HG03354 (cell line): ENCODE measurements around the gene NRXN3.
A peak's percentile ranks its signal among the peaks of the same experiment; 100 is the strongest.

ENCODE experiments used
- ATAC-seq: cut with Tn5 transposase; IDR thresholded peaks from one replicate; pipeline ENCODE4 v1.9.1; 2021; ENCODE audit warnings: mild to moderate bottlenecking; ENCODE audit not compliant: unreplicated experiment, poor library complexity, severe bottlenecking

Gene NRXN3

DNA sequence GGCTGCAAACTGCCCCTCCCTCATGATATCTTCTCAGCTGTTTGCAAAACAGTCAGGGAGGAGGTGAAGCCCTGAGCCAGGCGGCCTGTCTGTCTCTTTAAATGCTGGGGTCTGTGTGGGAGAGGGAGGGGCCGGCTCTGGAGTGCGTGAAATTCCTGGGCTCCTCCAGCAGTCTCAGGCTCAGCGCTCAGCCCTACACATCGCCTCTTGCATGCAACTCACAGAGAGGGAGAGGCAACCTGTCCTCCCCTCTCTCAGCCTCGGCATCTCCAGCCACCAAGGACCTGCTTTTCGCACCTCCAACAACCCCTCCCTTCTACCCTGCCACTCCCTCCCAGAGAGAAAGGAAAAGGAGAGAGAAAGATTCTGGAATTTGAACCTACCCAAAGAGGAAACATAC is at the start of gene NRXN3:
NRXN3 (plus strand) TSS at position 171 of the 400 bp plus-strand sequence. CDS start 72,721 bp downstream, outside the sequence.
- ATAC-seq, result no peak

DNA sequence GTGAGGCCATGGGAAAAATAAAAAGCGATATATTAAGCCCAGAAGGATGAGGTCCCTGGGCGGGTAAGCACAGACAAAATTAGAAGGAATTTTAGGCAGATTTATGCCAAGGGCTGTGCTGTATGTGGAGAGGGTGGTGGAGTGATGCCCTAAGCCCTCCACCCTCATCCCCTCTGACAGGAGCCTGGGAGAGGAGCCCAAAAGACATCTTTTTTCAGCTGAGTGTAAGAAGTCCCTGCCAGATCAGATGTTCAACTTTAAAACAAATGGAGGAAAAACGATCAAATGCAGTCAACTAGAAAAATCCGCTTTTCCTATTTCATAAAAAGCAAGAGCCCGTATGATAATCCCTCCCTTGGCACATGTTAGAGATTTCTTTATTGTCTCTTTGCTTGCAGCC is 47.7 kb upstream of the NRXN3 start:
- no peak for ATAC-seq

DNA sequence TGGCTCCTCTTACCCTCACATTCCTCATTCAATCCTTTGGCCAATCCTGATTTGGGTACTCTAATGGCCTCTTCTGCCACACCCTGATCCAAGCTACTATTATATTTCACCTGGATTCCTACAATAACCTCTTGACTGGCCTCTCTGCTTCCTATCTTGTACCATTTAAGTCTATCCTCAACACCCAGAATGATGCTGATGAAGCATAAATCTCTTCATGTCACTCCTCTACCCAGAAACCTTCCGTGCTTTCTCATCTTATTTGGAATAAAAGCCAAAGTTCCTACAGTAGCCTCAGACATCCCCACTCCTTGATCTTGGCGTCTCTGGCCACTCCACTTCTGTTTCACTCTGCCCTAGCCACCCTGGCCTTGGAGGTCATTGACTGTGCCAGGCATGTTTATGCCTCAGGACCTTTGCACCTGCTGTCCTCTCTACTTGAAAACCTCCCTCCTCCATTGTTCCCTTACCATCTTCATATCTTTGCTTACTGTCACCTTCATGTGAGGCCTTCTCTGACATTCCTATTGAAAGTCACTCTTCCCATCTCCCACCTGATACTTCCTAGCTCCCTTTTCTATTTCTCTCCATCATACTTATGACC is 46.4 kb upstream of the NRXN3 start:
- ATAC-seq, result no peak

- no peak for ATAC-seq
Measured at GRCh38 chr14:78127961-78128360, 42.2 kb upstream of the NRXN3 start.

- ATAC-seq, result no peak
Measured at GRCh38 chr14:78129375-78129774, 40.8 kb upstream of the NRXN3 start.

DNA sequence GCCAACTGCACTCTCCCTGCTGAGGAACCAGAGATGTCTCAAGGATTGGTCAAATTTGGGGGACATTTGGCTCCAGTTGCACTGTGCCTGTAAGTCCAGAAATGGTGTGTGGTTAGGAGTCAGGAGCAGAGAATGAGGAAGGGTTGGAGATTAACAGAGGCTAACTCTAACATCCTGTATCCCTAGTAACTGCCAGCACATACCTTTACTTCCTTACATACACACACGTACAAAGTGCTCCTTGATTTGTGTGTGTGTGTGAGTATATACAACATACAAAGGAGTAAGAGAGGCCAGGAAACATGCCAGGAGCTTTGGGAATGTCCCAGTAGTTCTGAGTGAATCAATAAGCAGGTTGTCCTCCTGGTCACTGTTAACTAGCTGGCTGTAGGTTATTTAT is 39.8 kb upstream of the NRXN3 start:
- no peak for ATAC-seq

DNA sequence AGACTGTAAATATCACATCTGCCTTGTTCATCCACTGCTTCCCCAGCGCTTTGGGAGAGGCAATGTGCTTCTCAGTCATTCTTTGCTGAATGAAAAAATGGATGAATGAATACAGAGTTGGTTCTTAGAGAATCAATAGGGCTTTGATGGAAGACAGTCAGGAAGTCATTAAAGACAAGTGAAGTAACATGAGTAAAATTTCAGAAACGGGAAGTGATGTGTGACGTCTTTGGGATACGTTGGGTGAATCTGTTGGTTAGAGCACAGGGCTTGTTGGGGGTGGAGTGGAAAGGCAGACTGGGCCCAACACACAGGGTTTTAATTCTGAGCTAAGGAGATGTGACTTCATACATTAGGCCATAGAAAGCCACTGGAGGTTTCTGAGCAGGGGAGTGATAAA is 39.0 kb upstream of the NRXN3 start:
- no peak for ATAC-seq

DNA sequence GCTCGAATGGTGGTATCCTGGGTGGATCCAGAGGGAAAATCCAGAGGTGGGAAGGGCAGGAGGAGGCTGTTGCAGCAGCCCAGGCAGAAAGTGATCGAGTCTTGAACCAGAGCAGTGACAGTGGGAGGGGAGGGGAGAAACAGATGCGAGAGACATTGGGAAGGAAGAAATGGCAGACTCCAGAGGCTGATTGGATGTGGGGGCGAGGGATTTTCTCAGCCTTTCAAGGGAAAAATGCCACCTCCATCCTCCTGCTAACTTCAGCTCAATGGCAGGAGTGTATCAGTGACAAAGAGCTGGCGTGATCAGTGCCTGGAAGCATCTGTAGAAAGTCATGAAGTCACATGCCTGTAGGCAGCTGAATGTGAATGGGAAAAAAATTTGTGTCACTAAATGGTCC is 38.6 kb upstream of the NRXN3 start:
- no peak for ATAC-seq

- ATAC-seq, result no peak
Measured at GRCh38 chr14:78135450-78135891, 34.7 kb upstream of the NRXN3 start.

GRCh38 chr14:78136695-78137094 is 33.5 kb upstream of the NRXN3 start:
- no peak for ATAC-seq

DNA sequence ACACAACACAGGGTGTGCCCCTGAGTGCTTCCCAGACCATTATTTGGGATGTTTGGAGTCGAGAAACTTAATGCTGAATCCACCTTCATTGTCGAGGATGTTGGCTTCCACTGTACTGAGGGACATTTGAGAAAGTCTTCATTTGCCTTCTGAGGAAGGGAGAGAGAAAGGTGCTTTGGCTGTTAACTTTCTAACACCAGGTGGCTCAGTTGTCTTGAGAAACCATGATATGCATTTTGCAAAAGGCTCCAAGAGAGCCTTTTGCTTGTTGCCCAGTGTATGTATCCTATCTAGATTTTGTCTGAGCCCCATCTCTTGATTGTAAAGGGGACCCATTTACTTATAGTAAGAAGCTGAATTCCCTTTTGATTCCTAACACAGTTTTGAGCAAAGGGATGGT is 28.6 kb upstream of the NRXN3 start:
- ATAC-seq, result no peak

- no peak for ATAC-seq
Measured at GRCh38 chr14:78142998-78143397, 27.2 kb upstream of the NRXN3 start.

DNA sequence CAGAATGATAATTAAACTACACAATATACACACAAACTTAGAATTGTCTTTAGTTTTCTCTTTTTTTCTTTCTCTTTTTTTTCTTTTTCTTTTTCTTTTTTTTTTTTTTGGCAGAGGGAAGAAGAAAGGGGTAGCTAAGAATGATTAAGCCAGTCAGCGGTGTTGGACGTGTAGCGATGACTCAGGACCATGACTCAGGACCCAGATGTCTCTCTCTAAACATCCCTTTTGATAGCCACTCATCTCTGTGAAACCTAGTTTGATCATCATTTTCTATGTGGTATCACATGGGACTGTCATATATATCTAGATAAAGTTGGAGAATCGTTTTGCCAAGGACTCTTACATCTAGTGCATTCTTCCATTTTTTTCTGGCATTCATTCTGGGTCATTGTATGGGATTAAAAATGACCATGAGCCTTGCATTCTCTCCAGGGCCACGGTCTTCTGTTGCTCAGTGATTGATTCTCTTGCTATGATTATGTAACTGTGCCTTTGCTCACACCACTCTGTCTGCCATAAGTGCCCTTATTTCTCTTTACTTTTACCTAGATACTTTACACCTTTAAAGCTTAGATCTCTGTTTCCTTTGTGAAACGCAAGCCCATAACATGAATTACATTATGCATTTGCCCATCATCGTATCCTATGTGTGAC is 26.6 kb upstream of the NRXN3 start:
- no peak for ATAC-seq

DNA sequence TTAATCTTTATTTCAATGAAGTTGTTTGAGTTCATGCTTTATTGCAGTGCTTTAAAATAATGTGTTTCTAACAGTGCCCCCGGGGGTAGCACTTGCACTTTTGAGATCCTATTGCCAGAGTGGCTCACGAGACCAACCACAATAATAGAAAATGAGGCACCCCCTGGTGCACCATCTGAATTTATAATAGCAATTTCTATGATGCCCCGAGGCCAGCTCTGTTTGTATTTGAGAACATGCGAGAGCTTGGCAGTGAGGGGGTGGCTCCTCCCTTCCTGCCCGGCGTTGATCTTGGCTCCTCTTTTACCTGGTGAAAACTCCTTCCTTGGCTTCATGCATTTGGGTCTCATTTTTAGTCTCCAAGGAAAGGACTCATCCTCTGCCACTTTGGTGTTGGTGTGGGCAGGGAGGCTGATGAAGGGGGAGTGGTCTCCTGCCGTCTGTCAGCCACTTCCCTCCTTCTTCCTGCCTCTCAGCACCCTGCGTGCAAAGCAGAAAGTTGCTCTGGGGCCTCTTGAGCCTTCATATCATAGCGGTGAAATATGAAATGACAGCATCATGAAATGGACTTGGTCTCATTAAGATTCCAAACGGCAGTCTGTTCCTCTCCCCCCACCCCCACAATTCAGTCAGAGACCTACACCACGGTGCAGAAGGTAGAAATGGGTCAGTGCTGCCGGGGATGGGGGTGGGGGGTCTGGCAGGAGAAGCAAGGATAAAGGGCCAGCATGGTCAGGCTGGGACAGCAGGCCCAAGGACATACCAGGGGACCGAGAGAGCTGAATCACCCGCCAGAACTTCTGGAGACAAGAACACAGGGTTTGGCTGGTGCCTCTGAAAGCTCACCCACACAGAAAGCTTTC is 17.7 kb upstream of the NRXN3 start:
- no peak for ATAC-seq

- no peak for ATAC-seq
Measured at GRCh38 chr14:78153064-78153341, 17.2 kb upstream of the NRXN3 start.

GRCh38 chr14:78154827-78155226 is 15.3 kb upstream of the NRXN3 start:
- ATAC-seq, result no peak

GRCh38 chr14:78156196-78156595 is 14.0 kb upstream of the NRXN3 start:
- ATAC-seq, result no peak

GRCh38 chr14:78157494-78158437 is 12.4 kb upstream of the NRXN3 start:
- ATAC-seq, result no peak

DNA sequence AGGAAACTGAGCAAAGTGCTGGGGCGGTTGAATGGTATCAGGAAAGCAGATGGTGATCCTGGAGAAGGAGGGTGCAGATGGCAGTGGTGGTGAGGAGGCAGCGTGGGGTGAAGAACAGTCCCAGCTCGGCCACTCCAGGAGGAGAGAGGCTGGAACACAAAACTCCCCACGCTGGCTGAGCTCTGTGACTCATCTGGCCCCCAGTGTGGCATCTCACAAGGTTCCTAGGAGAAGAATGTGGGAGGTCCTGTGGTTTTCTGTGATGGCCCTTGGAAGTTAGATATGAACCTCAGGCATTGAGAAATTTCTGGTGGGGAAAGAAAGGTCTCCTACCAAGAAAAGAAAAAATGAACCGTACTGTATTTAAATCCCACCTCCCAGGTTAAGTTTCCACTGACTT is 8.0 kb upstream of the NRXN3 start:
- no peak for ATAC-seq

DNA sequence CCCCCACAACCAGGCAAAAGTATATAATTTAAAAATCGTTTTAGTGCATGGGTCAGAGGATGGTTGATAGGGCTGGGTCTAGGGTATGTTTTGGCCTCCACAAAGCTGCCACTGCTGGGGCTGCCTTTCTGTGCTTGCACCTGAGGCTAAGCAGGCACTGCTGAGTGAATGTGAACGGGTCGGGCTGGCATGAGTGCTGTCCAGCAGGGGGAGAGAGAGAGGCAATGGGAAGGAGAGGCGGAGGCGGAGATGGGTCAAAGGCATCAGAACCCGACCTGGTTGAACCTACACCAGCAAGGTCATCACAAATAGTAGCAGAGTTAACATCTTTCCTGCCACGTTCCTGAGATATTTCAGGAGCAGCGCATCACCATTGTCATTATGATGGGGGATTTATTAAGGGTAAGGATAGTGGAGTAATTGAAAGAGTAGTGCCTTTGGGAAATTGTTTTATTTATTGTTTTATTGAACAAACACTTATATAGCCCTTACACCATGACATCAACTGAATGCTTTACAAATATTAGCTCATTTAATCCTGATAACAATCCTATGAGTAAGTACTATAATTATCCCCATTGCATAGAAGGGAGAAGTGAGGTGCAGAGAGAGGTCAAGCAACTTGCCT is 5.8 kb upstream of the NRXN3 start:
- ATAC-seq, result peak; percentile 51
